ENCODE data around the gene NLGN1. TPM values are rescaled to one million over a fixed set of nuclear protein-coding genes. Genes with fewer than 3 reads are reported as not detected.

Gene NLGN1
- total and polyA plus RNA-seq, 7 experiments from 2014 or later: not detected

GRCh38 chr3:173639098-173639497, 241.6 kb downstream of the NLGN1 start:
- POLR2A ChIA-PET: no interaction called here
- intact Hi-C loops (cut with micrococcal nuclease): no loop called here
- no peaks in the 10 kb centered on the region for H3K4me1 Mint-ChIP-seq
- no peak for DNase-seq
- H3K9me3 Mint-ChIP-seq: peaks cover 0 to 10% (median 2%) of the 10 kb centered on the region in 11 donors
- Histone ChIP-seq H3K27me3 (ENCODE audit: control insufficient read depth in 2 of 2, insufficient read depth in 2 of 2, low read length in 2 of 2) (no peaks in the 10 kb centered on the region), H3K36me3 (ENCODE audit: control insufficient read depth in 2 of 3, insufficient read depth in 3 of 3, low read length in 3 of 3) (no peaks in the 10 kb centered on the region), H3K9me3 (ENCODE audit: control insufficient read depth in 2 of 3, low read length in 3 of 3) (no peaks in the 10 kb centered on the region), H3K4me1 (ENCODE audit: control insufficient read depth in 2 of 2, insufficient read depth in 2 of 2, low read length in 2 of 2) (no peaks in the 10 kb centered on the region), H3K27ac (ENCODE audit: low read depth, low read length) (no peak overlapping the region), H3K4me3 (ENCODE audit: low read length) (no peak overlapping the region)
- H3K4me3 Mint-ChIP-seq: no peak overlapping the region
- CTCF ChIA-PET: no interaction called here
- H3K36me3 Mint-ChIP-seq: no peaks in the 10 kb centered on the region
- no peak overlapping the region for H3K27ac Mint-ChIP-seq
- H3K27me3 Mint-ChIP-seq: no peaks in the 10 kb centered on the region
- no peak for ATAC-seq

- no peak overlapping the region for H3K27ac ChIP-seq (ENCODE audit: low read depth, low read length)
- H3K36me3 ChIP-seq (ENCODE audit: control insufficient read depth in 2 of 3, insufficient read depth in 3 of 3, low read length in 3 of 3): no peaks in the 10 kb centered on the region
- Mint-ChIP-seq H3K4me1 (peaks cover 0 to 2% (median 0%) of the 10 kb centered on the region in 7 donors), H3K36me3 (no peaks in the 10 kb centered on the region), H3K27ac (no peak overlapping the region), H3K27me3 (no peaks in the 10 kb centered on the region), H3K9me3 (peaks cover 0 to 11% (median 2%) of the 10 kb centered on the region in 11 donors), H3K4me3 (no peak overlapping the region)
- intact Hi-C loops (cut with micrococcal nuclease): no loop called here
- no peak for DNase-seq
- no peaks in the 10 kb centered on the region for H3K27me3 ChIP-seq (ENCODE audit: control insufficient read depth in 2 of 2, insufficient read depth in 2 of 2, low read length in 2 of 2)
- H3K9me3 ChIP-seq (ENCODE audit: control insufficient read depth in 2 of 3, low read length in 3 of 3): no peaks in the 10 kb centered on the region
- no peak for ATAC-seq
- no peaks in the 10 kb centered on the region for H3K4me1 ChIP-seq (ENCODE audit: control insufficient read depth in 2 of 2, insufficient read depth in 2 of 2, low read length in 2 of 2)
- H3K4me3 ChIP-seq (ENCODE audit: low read length): no peak overlapping the region
- ChIA-PET CTCF (no interaction called here), POLR2A (no interaction called here)
Observed at GRCh38 chr3:173641696-173642095, 244.2 kb downstream of the NLGN1 start.

DNA sequence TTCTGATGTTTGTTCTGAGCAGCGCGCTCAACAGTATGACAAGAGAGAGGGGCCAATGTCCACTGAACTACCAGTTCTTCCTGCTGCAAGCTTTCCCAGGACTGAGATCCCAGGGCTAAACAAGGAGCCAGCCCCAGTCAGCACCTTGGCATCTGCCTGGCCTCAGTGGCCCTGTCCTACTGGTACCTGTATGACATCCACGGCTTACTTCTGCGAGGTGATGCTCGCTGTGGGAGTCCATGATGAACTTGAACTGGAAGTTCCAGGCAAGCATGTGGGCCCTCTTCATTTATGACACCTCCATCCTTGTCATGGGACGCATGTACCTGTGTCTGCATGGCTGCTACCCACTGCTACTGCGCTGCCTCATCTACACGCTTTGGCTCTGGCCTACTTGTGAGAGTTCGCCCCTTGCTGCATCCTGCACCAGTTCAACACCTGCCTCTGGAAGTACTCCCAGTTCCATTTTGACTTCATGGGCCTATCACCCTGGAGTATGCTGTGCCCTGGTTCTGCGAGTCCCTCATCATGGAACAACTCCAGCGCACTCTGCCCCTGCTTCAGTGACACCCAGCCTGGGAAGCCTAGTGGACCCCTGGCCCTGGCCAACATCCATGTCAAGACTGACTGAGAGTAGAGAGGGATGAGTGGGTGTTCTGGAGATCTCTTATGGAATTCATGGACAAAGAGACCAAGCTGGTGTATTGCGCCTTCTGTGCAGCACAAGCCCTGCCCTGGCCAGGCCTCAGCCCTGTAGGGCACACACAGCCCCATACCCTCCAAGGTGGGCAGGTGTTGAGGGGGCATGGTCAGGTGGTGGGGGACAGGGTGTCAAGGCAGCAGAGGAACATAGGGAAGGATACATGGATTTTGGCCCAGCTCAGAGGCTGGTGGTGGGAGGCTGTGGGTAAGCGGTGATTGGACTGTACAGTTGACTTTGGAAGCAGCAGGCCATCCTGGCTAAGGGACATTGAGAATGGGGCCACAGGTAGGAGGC, 246.8 kb downstream of the NLGN1 start:
- Histone ChIP-seq H3K4me3 (ENCODE audit: low read length) (no peak overlapping the region), H3K9me3 (ENCODE audit: control insufficient read depth in 2 of 3, low read length in 3 of 3) (no peaks in the 10 kb centered on the region), H3K27me3 (ENCODE audit: control insufficient read depth in 2 of 2, insufficient read depth in 2 of 2, low read length in 2 of 2) (no peaks in the 10 kb centered on the region), H3K4me1 (ENCODE audit: control insufficient read depth in 2 of 2, insufficient read depth in 2 of 2, low read length in 2 of 2) (no peaks in the 10 kb centered on the region), H3K36me3 (ENCODE audit: control insufficient read depth in 2 of 3, insufficient read depth in 3 of 3, low read length in 3 of 3) (no peaks in the 10 kb centered on the region), H3K27ac (ENCODE audit: low read depth, low read length) (no peak overlapping the region)
- no peak overlapping the region for H3K27ac Mint-ChIP-seq
- H3K36me3 Mint-ChIP-seq: no peaks in the 10 kb centered on the region
- H3K4me1 Mint-ChIP-seq: peaks cover 0 to 2% (median 0%) of the 10 kb centered on the region in 7 donors
- H3K9me3 Mint-ChIP-seq: peaks cover 0 to 11% (median 3%) of the 10 kb centered on the region in 11 donors
- H3K4me3 Mint-ChIP-seq: no peak overlapping the region
- ATAC-seq (peak; percentile 29), DNase-seq (no peak)
- intact Hi-C loops (cut with micrococcal nuclease): no loop called here
- no peaks in the 10 kb centered on the region for H3K27me3 Mint-ChIP-seq
- ChIA-PET CTCF (no interaction called here), POLR2A (no interaction called here)

- peaks cover 0 to 5% (median 0%) of the 10 kb centered on the region in 11 donors for H3K9me3 Mint-ChIP-seq
- no peaks in the 10 kb centered on the region for H3K4me1 Mint-ChIP-seq
- no peak overlapping the region for H3K4me3 Mint-ChIP-seq
- no peaks in the 10 kb centered on the region for H3K36me3 Mint-ChIP-seq
- ATAC-seq: no peak
- Histone ChIP-seq H3K27ac (ENCODE audit: low read depth, low read length) (no peak overlapping the region), H3K27me3 (ENCODE audit: control insufficient read depth in 2 of 2, insufficient read depth in 2 of 2, low read length in 2 of 2) (no peaks in the 10 kb centered on the region), H3K4me1 (ENCODE audit: control insufficient read depth in 2 of 2, insufficient read depth in 2 of 2, low read length in 2 of 2) (no peaks in the 10 kb centered on the region), H3K4me3 (ENCODE audit: low read length) (no peak overlapping the region), H3K36me3 (ENCODE audit: control insufficient read depth in 2 of 3, insufficient read depth in 3 of 3, low read length in 3 of 3) (no peaks in the 10 kb centered on the region), H3K9me3 (ENCODE audit: control insufficient read depth in 2 of 3, low read length in 3 of 3) (no peaks in the 10 kb centered on the region)
- ChIA-PET POLR2A (no interaction called here), CTCF (no interaction called here)
- H3K27ac Mint-ChIP-seq: no peak overlapping the region
- intact Hi-C loops (cut with micrococcal nuclease): no loop called here
- no peak for DNase-seq
- H3K27me3 Mint-ChIP-seq: no peaks in the 10 kb centered on the region
Observed at GRCh38 chr3:173650596-173650995, 253.1 kb downstream of the NLGN1 start.

GRCh38 chr3:173652093-173652492, 254.5 kb downstream of the NLGN1 start:
- H3K4me3 ChIP-seq (ENCODE audit: low read length): no peak overlapping the region
- no peak for DNase-seq
- no peaks in the 10 kb centered on the region for H3K27me3 Mint-ChIP-seq
- ChIA-PET POLR2A (no interaction called here), CTCF (no interaction called here)
- no peaks in the 10 kb centered on the region for H3K36me3 Mint-ChIP-seq
- no peaks in the 10 kb centered on the region for H3K9me3 ChIP-seq (ENCODE audit: control insufficient read depth in 2 of 3, low read length in 3 of 3)
- H3K27ac Mint-ChIP-seq: no peak overlapping the region
- no peaks in the 10 kb centered on the region for H3K4me1 ChIP-seq (ENCODE audit: control insufficient read depth in 2 of 2, insufficient read depth in 2 of 2, low read length in 2 of 2)
- H3K9me3 Mint-ChIP-seq: peaks cover 0 to 5% (median 0%) of the 10 kb centered on the region in 11 donors
- no peak overlapping the region for H3K27ac ChIP-seq (ENCODE audit: low read depth, low read length)
- no peaks in the 10 kb centered on the region for H3K36me3 ChIP-seq (ENCODE audit: control insufficient read depth in 2 of 3, insufficient read depth in 3 of 3, low read length in 3 of 3)
- no peaks in the 10 kb centered on the region for H3K4me1 Mint-ChIP-seq
- intact Hi-C loops (cut with micrococcal nuclease): no loop called here
- no peaks in the 10 kb centered on the region for H3K27me3 ChIP-seq (ENCODE audit: control insufficient read depth in 2 of 2, insufficient read depth in 2 of 2, low read length in 2 of 2)
- ATAC-seq: no peak
- H3K4me3 Mint-ChIP-seq: no peak overlapping the region

DNA sequence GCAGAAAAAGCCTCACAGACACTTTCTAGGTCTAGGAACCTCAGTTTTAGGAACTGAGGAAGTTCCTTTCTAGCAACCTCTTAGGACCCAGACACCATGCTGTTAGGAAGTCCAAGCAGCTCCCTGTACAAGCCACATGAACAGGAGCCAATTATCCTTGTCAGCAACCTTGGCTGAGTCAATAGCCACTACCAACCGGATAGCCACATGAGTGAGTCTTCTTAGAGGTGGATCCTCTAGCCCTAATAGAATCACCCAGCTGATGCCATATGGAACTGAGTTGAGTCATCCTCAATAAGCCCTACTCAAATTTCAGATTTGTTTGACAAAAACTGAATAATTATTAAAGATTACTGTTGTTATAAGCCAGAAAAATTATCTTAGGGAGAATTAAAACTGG, 256.2 kb downstream of the NLGN1 start:
- ChIA-PET POLR2A (no interaction called here), CTCF (no interaction called here)
- Histone ChIP-seq H3K9me3 (ENCODE audit: control insufficient read depth in 2 of 3, low read length in 3 of 3) (no peaks in the 10 kb centered on the region), H3K27ac (ENCODE audit: low read depth, low read length) (no peak overlapping the region), H3K27me3 (ENCODE audit: control insufficient read depth in 2 of 2, insufficient read depth in 2 of 2, low read length in 2 of 2) (no peaks in the 10 kb centered on the region), H3K4me3 (ENCODE audit: low read length) (no peak overlapping the region), H3K4me1 (ENCODE audit: control insufficient read depth in 2 of 2, insufficient read depth in 2 of 2, low read length in 2 of 2) (no peaks in the 10 kb centered on the region), H3K36me3 (ENCODE audit: control insufficient read depth in 2 of 3, insufficient read depth in 3 of 3, low read length in 3 of 3) (no peaks in the 10 kb centered on the region)
- Mint-ChIP-seq H3K4me3 (no peak overlapping the region), H3K9me3 (peaks cover 0 to 5% (median 0%) of the 10 kb centered on the region in 11 donors), H3K36me3 (no peaks in the 10 kb centered on the region), H3K4me1 (no peaks in the 10 kb centered on the region), H3K27ac (no peak overlapping the region), H3K27me3 (no peaks in the 10 kb centered on the region)
- no peak for DNase-seq
- intact Hi-C loops (cut with micrococcal nuclease): no loop called here
- ATAC-seq: no peak

GRCh38 chr3:173659972-173660371, 262.4 kb downstream of the NLGN1 start:
- H3K36me3 ChIP-seq (ENCODE audit: control insufficient read depth in 2 of 3, insufficient read depth in 3 of 3, low read length in 3 of 3): no peaks in the 10 kb centered on the region
- no peak overlapping the region for H3K27ac ChIP-seq (ENCODE audit: low read depth, low read length)
- intact Hi-C loops (cut with micrococcal nuclease): no loop called here
- Mint-ChIP-seq H3K27ac (no peak overlapping the region), H3K4me1 (no peaks in the 10 kb centered on the region), H3K27me3 (no peaks in the 10 kb centered on the region), H3K36me3 (no peaks in the 10 kb centered on the region), H3K4me3 (no peak overlapping the region), H3K9me3 (peaks cover 0 to 8% (median 0%) of the 10 kb centered on the region in 11 donors)
- H3K9me3 ChIP-seq (ENCODE audit: control insufficient read depth in 2 of 3, low read length in 3 of 3): no peaks in the 10 kb centered on the region
- DNase-seq (no peak), ATAC-seq (no peak)
- POLR2A ChIA-PET: no interaction called here
- no peaks in the 10 kb centered on the region for H3K4me1 ChIP-seq (ENCODE audit: control insufficient read depth in 2 of 2, insufficient read depth in 2 of 2, low read length in 2 of 2)
- no peaks in the 10 kb centered on the region for H3K27me3 ChIP-seq (ENCODE audit: control insufficient read depth in 2 of 2, insufficient read depth in 2 of 2, low read length in 2 of 2)
- CTCF ChIA-PET: no interaction called here
- no peak overlapping the region for H3K4me3 ChIP-seq (ENCODE audit: low read length)
